CD4-positive, alpha-beta memory T cell (primary cell): ENCODE data around the gene IFT122. TPM values are rescaled to one million over a fixed set of nuclear protein-coding genes. Genes with fewer than 3 reads are reported as not detected.

Experiments used
- CTCF ChIA-PET: fragments of 350-600 bp; sonication (Branson Sonifier 250); formaldehyde crosslinking; loops from one replicate; lab custom pipeline; 2021; ENCODE audit warnings: inconsistent platforms; ENCODE audit not compliant: partially characterized antibody; lab: Charles Lee
- POLR2A ChIA-PET: fragments of 350-600 bp; sonication (Branson Sonifier 250); formaldehyde crosslinking; loops from one replicate; lab custom pipeline; 2021; ENCODE audit not compliant: partially characterized antibody; lab: Charles Lee
- DNase-seq, 5 donors: peaks; one replicate each; pipeline versions ENCODE4 v3.0.0 to v3.0.0-alpha.2; 2020 to 2022; ENCODE audit warnings: mixed read lengths in 1 of 5
- H3K27ac ChIP-seq: one replicate; pipeline ENCODE4 v1.7.0; 2013; ENCODE audit warnings: low read depth, low read length
- H3K27me3 ChIP-seq: 2 replicates; pipeline ENCODE4 v1.7.0; 2013; ENCODE audit warnings: mild to moderate bottlenecking, low read length, moderate library complexity; ENCODE audit not compliant: insufficient read depth
- H3K36me3 ChIP-seq: 2 replicates; pipeline ENCODE4 v1.7.0; 2013; ENCODE audit warnings: mild to moderate bottlenecking, low read length, moderate library complexity; ENCODE audit not compliant: insufficient read depth
- H3K4me1 ChIP-seq: 2 replicates; pipeline ENCODE4 v1.7.0; 2013; ENCODE audit warnings: mild to moderate bottlenecking, low read length, moderate library complexity; ENCODE audit not compliant: insufficient read depth
- H3K4me3 ChIP-seq, 2 donors: one replicate each; pipeline ENCODE4 v1.7.0; 2013; ENCODE audit warnings: low read length in 2 of 2, mild to moderate bottlenecking in 1 of 2
- H3K9me3 ChIP-seq, 2 donors: one replicate each; pipeline ENCODE4 v1.7.0; 2013; ENCODE audit warnings: low read length in 2 of 2, control low read depth in 1 of 2; ENCODE audit not compliant: control insufficient read depth in 1 of 2
- H3K27ac Mint-ChIP-seq, 7 donors: one replicate each; pipeline ENCODE4 v1.8.0; 2020 to 2021; ENCODE audit warnings: mixed read lengths in 7 of 7, mild to moderate bottlenecking in 6 of 7, inconsistent platforms in 3 of 7, moderate library complexity in 3 of 7
- H3K27me3 Mint-ChIP-seq, 2 donors: one replicate each; pipeline ENCODE4 v1.8.0; 2020 to 2021; ENCODE audit warnings: mixed read lengths in 2 of 2
- H3K36me3 Mint-ChIP-seq, 2 donors: one replicate each; pipeline ENCODE4 v1.8.0; 2020 to 2021; ENCODE audit warnings: mixed read lengths in 2 of 2, inconsistent platforms in 1 of 2, mild to moderate bottlenecking in 1 of 2
- H3K4me1 Mint-ChIP-seq, 4 donors: one replicate each; pipeline ENCODE4 v1.8.0; 2020 to 2021; ENCODE audit warnings: mixed read lengths in 4 of 4, mild to moderate bottlenecking in 1 of 4
- H3K4me3 Mint-ChIP-seq, 8 donors: one replicate each; pipeline ENCODE4 v1.8.0; 2020 to 2021; ENCODE audit warnings: mixed read lengths in 8 of 8, mild to moderate bottlenecking in 7 of 8, moderate library complexity in 6 of 8, inconsistent platforms in 3 of 8
- H3K9me3 Mint-ChIP-seq, 8 donors: one replicate each; pipeline ENCODE4 v1.8.0; 2020 to 2021; ENCODE audit warnings: mixed read lengths in 8 of 8, mild to moderate bottlenecking in 5 of 8, inconsistent platforms in 3 of 8, moderate library complexity in 1 of 8
- intact Hi-C: fragments of 100-400 bp; cut with micrococcal nuclease; formaldehyde crosslinking; loops from one replicate; pipeline ENCODE4 v1.15.1; 2023
- polyA plus RNA-seq, 2 donors: library from polyadenylated mRNA; unstranded; fragments of 300-500 nt; fragmentation: Illumina TruSeq; gene quantifications; one replicate each; pipeline ENCODE4 v1.2.3, GENCODE V29; 2021
- total RNA-seq, 2 experiments: library from RNA; stranded (reverse); gene quantifications; one replicate each; pipeline ENCODE4 v1.2.3, GENCODE V29; 2021

The IFT122 gene
- total and polyA plus RNA-seq, 4 experiments from 2014 or later: 5.3 to 21.8 (median 12.9) TPM

- POLR2A ChIA-PET: no interaction called here
- no peaks in the 10 kb centered on the region for H3K9me3 Mint-ChIP-seq
- no peak overlapping the region for H3K27ac Mint-ChIP-seq
- H3K36me3 ChIP-seq: no peaks in the 10 kb centered on the region
- H3K9me3 ChIP-seq: no peaks in the 10 kb centered on the region
- no peak overlapping the region for H3K4me3 Mint-ChIP-seq
- no peaks in the 10 kb centered on the region for H3K27me3 Mint-ChIP-seq
- peaks cover 3% of the 10 kb centered on the region for H3K4me1 ChIP-seq
- CTCF ChIA-PET: no interaction called here
- intact Hi-C loops: loop anchor here (10.0 kb wide), 1 partner anchor 448 kb away; no protein-coding TSS in a partner anchor
- no peak for DNase-seq
- H3K27ac ChIP-seq: no peak overlapping the region
- peaks cover 2 to 7% (median 4%) of the 10 kb centered on the region in 4 donors for H3K4me1 Mint-ChIP-seq
- no peak overlapping the region for H3K4me3 ChIP-seq
- no peaks in the 10 kb centered on the region for H3K36me3 Mint-ChIP-seq
- no peaks in the 10 kb centered on the region for H3K27me3 ChIP-seq
Measured at GRCh38 chr3:129422897-129423296, 17.1 kb upstream of the IFT122 start.

GRCh38 chr3:129424185-129424841 lies 15.7 kb upstream of the IFT122 start:
- no peak overlapping the region for H3K27ac ChIP-seq
- H3K36me3 Mint-ChIP-seq: peaks cover 0 to 10% of the 10 kb centered on the region in 2 donors
- POLR2A ChIA-PET: no interaction called here
- intact Hi-C loops: loop anchor here (10.0 kb wide), 1 partner anchor 450 kb away; no protein-coding TSS in a partner anchor
- peaks cover 0 to 2% (median 0%) of the 10 kb centered on the region in 8 donors for H3K9me3 Mint-ChIP-seq
- peaks cover 12 to 21% (median 16%) of the 10 kb centered on the region in 4 donors for H3K4me1 Mint-ChIP-seq
- no peaks in the 10 kb centered on the region for H3K9me3 ChIP-seq
- H3K36me3 ChIP-seq: no peaks in the 10 kb centered on the region
- peaks cover 15% of the 10 kb centered on the region for H3K4me1 ChIP-seq
- CTCF ChIA-PET: no interaction called here
- peak overlapping the region in 1 of 7 donors; percentile 46 for H3K27ac Mint-ChIP-seq
- no peaks in the 10 kb centered on the region for H3K27me3 ChIP-seq
- no peak overlapping the region for H3K4me3 Mint-ChIP-seq
- H3K27me3 Mint-ChIP-seq: no peaks in the 10 kb centered on the region
- no peak for DNase-seq
- no peak overlapping the region for H3K4me3 ChIP-seq

GRCh38 chr3:129425213-129425612 lies 14.8 kb upstream of the IFT122 start:
- H3K9me3 Mint-ChIP-seq: peaks cover 0 to 2% (median 0%) of the 10 kb centered on the region in 8 donors
- H3K27me3 Mint-ChIP-seq: no peaks in the 10 kb centered on the region
- no peaks in the 10 kb centered on the region for H3K9me3 ChIP-seq
- CTCF ChIA-PET: no interaction called here
- H3K4me1 ChIP-seq: peaks cover 15% of the 10 kb centered on the region
- peak overlapping the region in 1 of 7 donors; percentile 89 for H3K27ac Mint-ChIP-seq
- H3K4me3 Mint-ChIP-seq: no peak overlapping the region
- no peaks in the 10 kb centered on the region for H3K27me3 ChIP-seq
- DNase-seq: no peak
- intact Hi-C loops: loop anchor here (10.0 kb wide), 1 partner anchor 450 kb away; no protein-coding TSS in a partner anchor
- H3K36me3 Mint-ChIP-seq: peaks cover 0 to 13% of the 10 kb centered on the region in 2 donors
- no peak overlapping the region for H3K4me3 ChIP-seq
- no peaks in the 10 kb centered on the region for H3K36me3 ChIP-seq
- peaks cover 12 to 22% (median 18%) of the 10 kb centered on the region in 4 donors for H3K4me1 Mint-ChIP-seq
- H3K27ac ChIP-seq: no peak overlapping the region
- POLR2A ChIA-PET: no interaction called here

GRCh38 chr3:129425619-129426018 lies 14.4 kb upstream of the IFT122 start:
- Histone ChIP-seq H3K27ac (no peak overlapping the region), H3K27me3 (no peaks in the 10 kb centered on the region), H3K9me3 (no peaks in the 10 kb centered on the region), H3K4me3 (no peak overlapping the region), H3K36me3 (no peaks in the 10 kb centered on the region), H3K4me1 (peaks cover 15% of the 10 kb centered on the region)
- Mint-ChIP-seq H3K27ac (peak overlapping the region in 1 of 7 donors; percentile 44), H3K9me3 (peaks cover 0 to 2% (median 0%) of the 10 kb centered on the region in 8 donors), H3K4me1 (peaks cover 12 to 22% (median 18%) of the 10 kb centered on the region in 4 donors), H3K27me3 (no peaks in the 10 kb centered on the region), H3K4me3 (no peak overlapping the region), H3K36me3 (peaks cover 0 to 15% of the 10 kb centered on the region in 2 donors)
- ChIA-PET CTCF (interaction anchor here (0.7 kb wide), 1 partner anchor 1161 kb away, joined by 3 read pairs; no protein-coding TSS in a partner anchor), POLR2A (no interaction called here)
- no peak for DNase-seq
- intact Hi-C loops: loop anchor here (10.0 kb wide), 1 partner anchor 451 kb away; no protein-coding TSS in a partner anchor

- no peaks in the 10 kb centered on the region for H3K27me3 ChIP-seq
- H3K4me3 ChIP-seq: peak overlapping the region; percentile 49 to 50
- ChIA-PET CTCF (interaction anchor here (1.4 to 1.6 kb wide), 3 partner anchors 22 to 45 kb away, joined by 4 read pairs; no protein-coding TSS in a partner anchor), POLR2A (interaction anchor here (1.3 to 3.7 kb wide), 3 partner anchors 12 to 112 kb away, joined by 4 to 56 read pairs (median 6); partner anchors contain the start of genes IFT122 and MBD4)
- peaks cover 15% of the 10 kb centered on the region for H3K4me1 ChIP-seq
- Mint-ChIP-seq H3K4me1 (peaks cover 12 to 22% (median 18%) of the 10 kb centered on the region in 4 donors), H3K4me3 (peak overlapping the region; percentile 86 to 91 (median 88)), H3K27ac (peak overlapping the region; percentile 79 to 93 (median 89)), H3K9me3 (peaks cover 0 to 2% (median 0%) of the 10 kb centered on the region in 8 donors), H3K36me3 (peaks cover 14 to 34% of the 10 kb centered on the region in 2 donors), H3K27me3 (no peaks in the 10 kb centered on the region)
- peaks cover 21% of the 10 kb centered on the region for H3K36me3 ChIP-seq
- no peaks in the 10 kb centered on the region for H3K9me3 ChIP-seq
- intact Hi-C loops: loop anchor here (1.0 to 10.0 kb wide), 3 partner anchors 12 to 453 kb away; partner anchors contain the start of gene IFT122
- H3K27ac ChIP-seq: peak overlapping the region; percentile 19
- no peak for DNase-seq
Measured at GRCh38 chr3:129428007-129428375, 12.0 kb upstream of the IFT122 start.

GRCh38 chr3:129428376-129429079 lies 11.5 kb upstream of the IFT122 start, which contains the start of gene EFCAB12:
EFCAB12 (minus strand) TSS chr3:129428636; CDS start chr3:129428488, 148 bp downstream.
- no peaks in the 10 kb centered on the region for H3K9me3 ChIP-seq
- Mint-ChIP-seq H3K9me3 (peaks cover 0 to 2% (median 0%) of the 10 kb centered on the region in 8 donors), H3K4me3 (peak within 1 kb of the TSS; percentile 86 to 91 (median 88)), H3K27ac (peak within 1 kb of the TSS; percentile 79 to 93 (median 89)), H3K27me3 (no peaks in the 10 kb centered on the region), H3K36me3 (peaks cover 18 to 39% of the 10 kb centered on the region in 2 donors), H3K4me1 (peaks cover 12 to 22% (median 18%) of the 10 kb centered on the region in 4 donors)
- peaks cover 15% of the 10 kb centered on the region for H3K4me1 ChIP-seq
- peak within 1 kb of the TSS; percentile 19 for H3K27ac ChIP-seq
- POLR2A ChIA-PET: interaction anchor here (1.3 to 3.7 kb wide), 4 partner anchors 9 to 112 kb away, joined by 4 to 56 read pairs (median 5); partner anchors contain the start of genes IFT122 and MBD4
- H3K4me3 ChIP-seq: peak within 1 kb of the TSS; percentile 49 to 50
- H3K27me3 ChIP-seq: no peaks in the 10 kb centered on the region
- peaks cover 26% of the 10 kb centered on the region for H3K36me3 ChIP-seq
- intact Hi-C loops: loop anchor here (1.0 to 10.0 kb wide), 3 partner anchors 12 to 454 kb away; partner anchors contain the start of gene IFT122
- CTCF ChIA-PET: interaction anchor here (1.4 to 1.6 kb wide), 3 partner anchors 22 to 45 kb away, joined by 4 read pairs; no protein-coding TSS in a partner anchor
- DNase-seq: peak; percentile 84 to 90 (median 87)
